ENCODE results near the gene PRDM15.

DNA sequence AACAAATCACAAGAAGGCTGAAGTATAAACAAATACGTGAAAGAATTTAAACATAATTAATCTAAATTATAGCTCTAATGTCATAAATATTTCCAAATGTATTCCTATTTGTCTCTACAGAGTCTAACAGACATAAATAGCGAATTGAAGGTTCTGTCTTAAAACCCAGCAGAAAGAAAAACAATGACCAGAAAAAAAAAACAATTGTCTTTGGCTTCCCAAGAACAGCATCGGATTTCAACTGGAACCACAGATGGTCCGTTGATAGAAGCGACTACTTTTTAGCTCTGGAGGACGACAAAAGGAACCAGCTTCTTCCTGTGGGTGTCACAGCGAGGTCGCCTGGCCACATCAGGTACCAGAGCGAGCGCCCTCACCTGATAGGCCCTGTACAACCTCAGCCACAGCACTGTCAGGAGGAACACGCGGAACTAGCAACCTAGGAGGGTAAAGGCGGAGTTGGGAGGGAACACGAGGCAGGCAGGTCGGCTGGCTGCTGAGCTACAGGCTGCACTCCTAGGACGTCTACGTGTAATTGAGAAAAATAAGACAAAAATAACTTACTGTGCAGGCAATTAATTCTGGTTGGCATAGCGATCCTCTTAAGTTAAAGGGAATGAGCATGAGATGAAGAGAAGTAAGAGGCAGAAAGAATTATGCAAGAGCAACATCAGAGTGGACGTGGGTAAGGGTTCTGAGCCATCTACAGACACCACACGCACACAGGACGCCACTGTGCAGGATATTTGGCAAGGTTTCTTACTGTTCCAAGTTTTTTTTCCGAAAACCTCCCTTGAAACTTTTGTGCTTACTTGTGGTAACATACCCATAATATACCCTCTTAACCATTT is 16.7 kb upstream of the PRDM15 start:
- TF ChIP-seq CTCF (IDR thresholded peaks at IDR 0.05): no peak
- no peak for TF ChIP-seq POLR2A (IDR thresholded peaks at IDR 0.05)
- TF ChIP-seq EP300 (IDR thresholded peaks at IDR 0.05): no peak

Data from tibial nerve (tissue), 4 donors.